ENCODE measurements around the gene NPLOC4. TPM values are rescaled to one million over a fixed set of nuclear protein-coding genes. Genes with fewer than 3 reads are reported as not detected.

NPLOC4 gene
- total and polyA plus RNA-seq, 4 donors, result 23.5 to 67.4 (median 50.6) TPM

DNA sequence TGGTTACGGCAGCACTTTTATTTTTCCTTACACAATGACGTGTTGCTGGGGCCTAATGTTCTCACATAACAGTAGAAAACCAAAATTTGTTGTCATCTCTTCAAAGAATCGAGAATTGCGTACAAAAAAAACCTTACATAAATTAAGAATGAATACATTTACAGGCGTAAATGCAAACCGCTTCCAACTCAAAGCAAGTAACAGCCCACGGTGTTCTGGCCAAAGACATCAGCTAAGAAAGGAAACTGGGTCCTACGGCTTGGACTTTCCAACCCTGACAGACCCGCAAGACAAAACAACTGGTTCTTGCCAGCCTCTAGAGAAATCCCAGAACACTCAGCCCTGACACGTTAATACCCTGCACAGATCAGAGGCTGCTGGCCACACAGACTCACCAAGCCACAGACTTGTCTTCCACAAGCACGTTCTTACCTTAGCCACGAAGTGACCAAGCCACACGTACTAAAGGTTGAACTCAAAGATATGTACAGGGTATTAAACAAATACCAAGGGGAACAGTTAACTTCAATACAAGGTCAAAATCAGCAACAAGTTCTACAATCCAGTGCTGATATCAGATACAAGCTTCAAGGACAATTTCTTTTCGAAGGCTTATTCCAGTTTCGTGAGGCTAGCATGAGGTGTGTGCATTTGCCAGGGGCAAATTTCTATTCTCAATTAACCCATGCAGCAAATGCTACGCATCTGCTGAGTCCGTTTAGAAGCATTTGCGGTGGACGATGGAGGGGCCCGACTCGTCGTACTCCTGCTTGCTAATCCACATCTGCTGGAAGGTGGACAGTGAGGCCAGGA lies 126.7 kb downstream of the NPLOC4 start:
- Histone ChIP-seq H3K27ac (ENCODE audit: low read depth in 1 of 2, low read length in 2 of 2) (peak overlapping the region in 1 of 2 donors; percentile 19), H3K36me3 (ENCODE audit: control insufficient read depth in 4 of 4, insufficient read depth in 3 of 4, low read depth in 1 of 4, low read length in 3 of 4) (peaks cover 3 to 22% (median 13%) of the 10 kb centered on the region in 4 donors), H3K27me3 (ENCODE audit: control insufficient read depth in 4 of 4, insufficient read depth in 4 of 4, low read length in 3 of 4) (no peaks in the 10 kb centered on the region), H3K4me3 (ENCODE audit: low read depth in 1 of 3, low read length in 3 of 3) (peak overlapping the region; percentile 87 to 97 (median 95)), H3K9ac (ENCODE audit: low read depth in 1 of 2, low read length in 2 of 2) (peak overlapping the region; percentile 78 to 87), H3K4me1 (ENCODE audit: control insufficient read depth in 4 of 4, insufficient read depth in 4 of 4, low read length in 3 of 4) (peaks cover 7 to 41% (median 18%) of the 10 kb centered on the region in 4 donors), H3K9me3 (ENCODE audit: control insufficient read depth in 4 of 4, low read length in 3 of 4) (no peaks in the 10 kb centered on the region)
- no peak for DNase-seq (ENCODE audit: low spot score)
- 45% methylated on average over 22 of the region's 22 CpGs for WGBS
- TF ChIP-seq SP1 (IDR thresholded peaks at IDR 0.05) (peak; percentile 6), GABPA (IDR thresholded peaks at IDR 0.05 in 1 of 2, conservative IDR thresholded peaks at IDR 0.05 in 1 of 2) (no peak), JUND (IDR thresholded peaks at IDR 0.05) (no peak), EGR1 (IDR thresholded peaks at IDR 0.05; ENCODE audit: low read depth in 2 of 2) (no peak), HNF4A (conservative IDR thresholded peaks at IDR 0.05) (no peak), FOXA1 (IDR thresholded peaks at IDR 0.05) (no peak)
- TF ChIP-seq, protein P1, sequence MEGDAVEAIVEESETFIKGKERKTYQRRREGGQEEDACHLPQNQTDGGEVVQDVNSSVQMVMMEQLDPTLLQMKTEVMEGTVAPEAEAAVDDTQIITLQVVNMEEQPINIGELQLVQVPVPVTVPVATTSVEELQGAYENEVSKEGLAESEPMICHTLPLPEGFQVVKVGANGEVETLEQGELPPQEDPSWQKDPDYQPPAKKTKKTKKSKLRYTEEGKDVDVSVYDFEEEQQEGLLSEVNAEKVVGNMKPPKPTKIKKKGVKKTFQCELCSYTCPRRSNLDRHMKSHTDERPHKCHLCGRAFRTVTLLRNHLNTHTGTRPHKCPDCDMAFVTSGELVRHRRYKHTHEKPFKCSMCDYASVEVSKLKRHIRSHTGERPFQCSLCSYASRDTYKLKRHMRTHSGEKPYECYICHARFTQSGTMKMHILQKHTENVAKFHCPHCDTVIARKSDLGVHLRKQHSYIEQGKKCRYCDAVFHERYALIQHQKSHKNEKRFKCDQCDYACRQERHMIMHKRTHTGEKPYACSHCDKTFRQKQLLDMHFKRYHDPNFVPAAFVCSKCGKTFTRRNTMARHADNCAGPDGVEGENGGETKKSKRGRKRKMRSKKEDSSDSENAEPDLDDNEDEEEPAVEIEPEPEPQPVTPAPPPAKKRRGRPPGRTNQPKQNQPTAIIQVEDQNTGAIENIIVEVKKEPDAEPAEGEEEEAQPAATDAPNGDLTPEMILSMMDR (IDR thresholded peaks at IDR 0.05; ENCODE audit: low read depth, low read length, missing input control), result no peak
- TF ChIP-seq, protein P2, sequence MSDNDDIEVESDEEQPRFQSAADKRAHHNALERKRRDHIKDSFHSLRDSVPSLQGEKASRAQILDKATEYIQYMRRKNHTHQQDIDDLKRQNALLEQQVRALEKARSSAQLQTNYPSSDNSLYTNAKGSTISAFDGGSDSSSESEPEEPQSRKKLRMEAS (IDR thresholded peaks at IDR 0.05), result no peak

DNA sequence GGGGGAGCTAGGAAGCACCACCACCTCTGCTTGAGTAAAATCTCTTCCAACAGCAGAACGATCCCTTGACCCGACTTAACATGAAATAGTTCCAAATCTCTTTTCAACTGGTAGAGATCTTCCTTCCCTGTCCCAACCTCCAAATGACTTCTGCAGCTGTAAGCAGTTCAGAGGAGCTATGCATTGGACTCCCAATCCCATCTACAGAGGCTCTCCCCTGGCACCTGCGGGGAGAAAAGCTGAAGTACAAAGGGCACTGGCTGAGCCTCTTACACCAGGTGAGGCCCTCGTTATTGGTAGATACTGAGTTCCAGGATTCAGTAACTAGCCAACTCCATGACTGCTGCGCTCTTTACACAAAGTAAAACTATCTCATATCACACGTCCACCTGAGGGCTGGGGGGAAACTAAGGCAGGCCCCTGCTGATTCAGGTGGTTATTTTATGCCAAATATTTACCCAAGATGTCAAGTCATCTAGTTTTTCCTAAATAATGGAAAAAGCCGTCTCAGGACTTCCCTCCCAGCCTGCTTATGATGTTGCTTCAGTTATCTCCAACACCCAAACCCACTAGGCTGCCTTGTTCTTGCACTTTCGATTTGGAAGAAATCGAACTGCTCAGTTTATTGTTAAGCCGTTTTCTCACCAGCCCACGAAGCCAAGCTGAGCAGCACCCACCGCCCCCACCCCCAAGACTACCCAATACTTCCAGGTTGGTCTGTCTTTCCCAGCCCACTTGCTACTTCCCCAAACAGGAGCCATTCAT lies 127.5 kb downstream of the NPLOC4 start:
- no peaks in the 10 kb centered on the region for H3K27me3 ChIP-seq (ENCODE audit: control insufficient read depth in 4 of 4, insufficient read depth in 4 of 4, low read length in 3 of 4)
- H3K9me3 ChIP-seq (ENCODE audit: control insufficient read depth in 4 of 4, low read length in 3 of 4), result no peaks in the 10 kb centered on the region
- peaks cover 7 to 41% (median 18%) of the 10 kb centered on the region in 4 donors for H3K4me1 ChIP-seq (ENCODE audit: control insufficient read depth in 4 of 4, insufficient read depth in 4 of 4, low read length in 3 of 4)
- H3K36me3 ChIP-seq (ENCODE audit: control insufficient read depth in 4 of 4, insufficient read depth in 3 of 4, low read depth in 1 of 4, low read length in 3 of 4), result peaks cover 3 to 22% (median 13%) of the 10 kb centered on the region in 4 donors
- 48% methylated on average over 12 of the region's 12 CpGs for WGBS
- peak overlapping the region in 1 of 2 donors; percentile 19 for H3K27ac ChIP-seq (ENCODE audit: low read depth in 1 of 2, low read length in 2 of 2)
- DNase-seq (ENCODE audit: low spot score), result no peak
- peak overlapping the region; percentile 41 to 97 (median 87) for H3K4me3 ChIP-seq (ENCODE audit: low read depth in 1 of 3, low read length in 3 of 3)
- H3K9ac ChIP-seq (ENCODE audit: low read depth in 1 of 2, low read length in 2 of 2), result peak overlapping the region; percentile 78 to 87
- TF ChIP-seq HNF4A (conservative IDR thresholded peaks at IDR 0.05) (peak; percentile 28 to 53), JUND (IDR thresholded peaks at IDR 0.05) (no peak), TAF1 (conservative IDR thresholded peaks at IDR 0.05) (no peak)

DNA sequence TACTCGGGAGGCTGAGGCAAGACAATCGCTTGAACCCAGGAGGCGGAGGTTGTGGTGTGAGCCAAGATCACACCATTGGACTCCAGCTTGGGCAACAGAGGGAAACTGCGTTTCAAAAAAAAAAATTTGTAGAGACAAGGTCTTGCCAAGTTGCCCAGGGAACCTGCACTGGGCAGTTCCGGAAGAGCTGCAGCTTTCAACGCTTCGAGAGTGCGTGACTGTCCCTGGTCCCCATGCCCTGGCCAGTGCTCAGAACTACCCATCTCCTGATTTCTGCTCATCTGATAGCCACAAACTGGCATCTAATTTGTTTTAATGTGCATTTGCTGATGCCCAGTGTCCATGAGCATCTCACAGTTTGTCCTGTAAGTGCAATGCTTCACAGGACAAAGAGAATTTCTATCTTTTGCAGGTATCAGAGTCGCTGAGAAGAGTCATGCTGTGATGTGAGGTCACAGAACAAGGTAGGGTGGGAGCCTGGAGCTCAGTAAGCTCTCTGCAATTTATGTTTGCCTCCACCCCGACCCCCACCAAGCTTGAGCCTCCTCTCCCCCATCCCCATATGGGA lies 128.2 kb downstream of the NPLOC4 start:
- TF ChIP-seq, protein P3, sequence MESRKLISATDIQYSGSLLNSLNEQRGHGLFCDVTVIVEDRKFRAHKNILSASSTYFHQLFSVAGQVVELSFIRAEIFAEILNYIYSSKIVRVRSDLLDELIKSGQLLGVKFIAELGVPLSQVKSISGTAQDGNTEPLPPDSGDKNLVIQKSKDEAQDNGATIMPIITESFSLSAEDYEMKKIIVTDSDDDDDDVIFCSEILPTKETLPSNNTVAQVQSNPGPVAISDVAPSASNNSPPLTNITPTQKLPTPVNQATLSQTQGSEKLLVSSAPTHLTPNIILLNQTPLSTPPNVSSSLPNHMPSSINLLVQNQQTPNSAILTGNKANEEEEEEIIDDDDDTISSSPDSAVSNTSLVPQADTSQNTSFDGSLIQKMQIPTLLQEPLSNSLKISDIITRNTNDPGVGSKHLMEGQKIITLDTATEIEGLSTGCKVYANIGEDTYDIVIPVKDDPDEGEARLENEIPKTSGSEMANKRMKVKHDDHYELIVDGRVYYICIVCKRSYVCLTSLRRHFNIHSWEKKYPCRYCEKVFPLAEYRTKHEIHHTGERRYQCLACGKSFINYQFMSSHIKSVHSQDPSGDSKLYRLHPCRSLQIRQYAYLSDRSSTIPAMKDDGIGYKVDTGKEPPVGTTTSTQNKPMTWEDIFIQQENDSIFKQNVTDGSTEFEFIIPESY (IDR thresholded peaks at IDR 0.05), result no peak
- TF ChIP-seq HNF4G (IDR thresholded peaks at IDR 0.05) (no peak), JUND (IDR thresholded peaks at IDR 0.05) (peak in 1 of 2 donors; percentile 9), RXRA (IDR thresholded peaks at IDR 0.05) (peak in 1 of 2 donors; percentile 11), HNF4A (conservative IDR thresholded peaks at IDR 0.05) (peak in 1 of 2 donors; percentile 8), NR2F2 (IDR thresholded peaks at IDR 0.05) (no peak), TAF1 (conservative IDR thresholded peaks at IDR 0.05) (no peak), SP1 (IDR thresholded peaks at IDR 0.05) (no peak), GABPA (IDR thresholded peaks at IDR 0.05 in 1 of 2, conservative IDR thresholded peaks at IDR 0.05 in 1 of 2) (no peak)
- DNase-seq (ENCODE audit: low spot score), result no peak
- H3K27ac ChIP-seq (ENCODE audit: low read depth in 1 of 2, low read length in 2 of 2), result no peak overlapping the region

More for the DNA sequence above, 128.2 kb downstream of the NPLOC4 start:
- H3K27me3 ChIP-seq (ENCODE audit: control insufficient read depth in 4 of 4, insufficient read depth in 4 of 4, low read length in 3 of 4), result no peaks in the 10 kb centered on the region
- H3K9me3 ChIP-seq (ENCODE audit: control insufficient read depth in 4 of 4, low read length in 3 of 4), result no peaks in the 10 kb centered on the region
- H3K36me3 ChIP-seq (ENCODE audit: control insufficient read depth in 4 of 4, insufficient read depth in 3 of 4, low read depth in 1 of 4, low read length in 3 of 4), result peaks cover 3 to 22% (median 13%) of the 10 kb centered on the region in 4 donors
- H3K9ac ChIP-seq (ENCODE audit: low read depth in 1 of 2, low read length in 2 of 2), result no peak overlapping the region
- H3K4me3 ChIP-seq (ENCODE audit: low read depth in 1 of 3, low read length in 3 of 3), result peak overlapping the region in 1 of 3 donors; percentile 97
- peaks cover 3 to 36% (median 17%) of the 10 kb centered on the region in 4 donors for H3K4me1 ChIP-seq (ENCODE audit: control insufficient read depth in 4 of 4, insufficient read depth in 4 of 4, low read length in 3 of 4)
- 55% methylated on average over 10 of the region's 10 CpGs for WGBS
